A673 (cell line): Measurements from ENCODE around the gene COBL. TPM values are rescaled to one million over a fixed set of nuclear protein-coding genes. Genes with fewer than 3 reads are reported as not detected.

Experiments
- BruUV-seq: library from RNA; stranded (reverse); fragments of 400-500 nt; replicated peaks from 2 replicates; lab custom pipeline; 2021; lab: Mats Ljungman, UMichigan
- CTCF ChIA-PET: fragments of 300-600 bp; sonication (Branson Sonifier 250); formaldehyde crosslinking; loops from one replicate; lab custom pipeline; 2022; ENCODE audit warnings: antibody characterized with exemption; lab: Charles Lee
- POLR2A ChIA-PET: fragments of 300-600 bp; sonication (Branson Sonifier 250); formaldehyde crosslinking; loops from one replicate; lab custom pipeline; 2022; ENCODE audit warnings: antibody characterized with exemption; ENCODE audit not compliant: low non-redundant PET; lab: Charles Lee
- DNase-seq: peaks from one replicate; pipeline ENCODE4 v3.0.0-alpha.2; 2015; ENCODE audit warnings: low spot score
- H3K27ac ChIP-seq: fragments of 200-600 bp; sonication (generic); 2 replicates; pipeline ENCODE4 v1.5.1; 2016; ENCODE audit warnings: mixed run types, low read depth, mild to moderate bottlenecking, mixed read lengths, antibody characterized with exemption, low read length; ENCODE audit not compliant: poor library complexity, severe bottlenecking
- H3K27me3 ChIP-seq: fragments of 200-600 bp; sonication (generic); replicated peaks from 2 replicates; pipeline ENCODE4 v1.6.1; 2017; ENCODE audit warnings: mixed run types, low read depth, mild to moderate bottlenecking, mixed read lengths, antibody characterized with exemption, low read length; ENCODE audit not compliant: insufficient read depth, poor library complexity
- H3K36me3 ChIP-seq: fragments of 200-600 bp; sonication (generic); 2 replicates; pipeline ENCODE4 v1.6.1; 2016; ENCODE audit warnings: mixed run types, mild to moderate bottlenecking, mixed read lengths, antibody characterized with exemption, low read length; ENCODE audit not compliant: insufficient read depth, poor library complexity, severe bottlenecking
- H3K4me1 ChIP-seq: fragments of 200-600 bp; sonication (generic); 2 replicates; pipeline ENCODE4 v1.6.1; 2017; ENCODE audit warnings: mixed run types, mild to moderate bottlenecking, mixed read lengths, antibody characterized with exemption, low read length; ENCODE audit not compliant: insufficient read depth, poor library complexity, severe bottlenecking
- H3K4me3 ChIP-seq: fragments of 200-600 bp; sonication (generic); 2 replicates; pipeline ENCODE4 v1.5.1; 2016; ENCODE audit warnings: low read depth, mixed run types, mild to moderate bottlenecking, mixed read lengths, low read length; ENCODE audit not compliant: poor library complexity, severe bottlenecking
- H3K9me3 ChIP-seq: fragments of 200-600 bp; sonication (generic); 2 replicates; pipeline ENCODE4 v1.6.1; 2016; ENCODE audit warnings: mixed run types, low read depth, mild to moderate bottlenecking, mixed read lengths, antibody characterized with exemption, low read length; ENCODE audit not compliant: poor library complexity, severe bottlenecking
- CTCF ChIP-seq: fragments of 300-800, 200-600 bp; sonication (generic); conservative IDR thresholded peaks from 2 replicates; pipeline ENCODE4 v1.5.1; 2017; ENCODE audit warnings: low read depth, mild to moderate bottlenecking, antibody characterized with exemption, low read length, moderate library complexity, mixed read lengths
- EZH2 ChIP-seq: fragments of 200-600 bp; sonication (generic); IDR thresholded peaks from 2 replicates; pipeline ENCODE4 v1.6.1; 2017; ENCODE audit warnings: borderline replicate concordance, low read depth, mild to moderate bottlenecking, mixed read lengths, antibody characterized with exemption, low read length; ENCODE audit not compliant: poor library complexity, severe bottlenecking
- intact Hi-C: fragments of 100-400 bp; cut with micrococcal nuclease; formaldehyde crosslinking; loops from one replicate; pipeline ENCODE4 v1.10.0; 2022; ENCODE audit not compliant: unreplicated experiment
- total RNA-seq: library from RNA; stranded (reverse); gene quantifications from 2 replicates; pipeline ENCODE4 v1.2.3, GENCODE V29; 2021

COBL gene
- total RNA-seq, 1 experiment from 2014 or later = not detected

DNA sequence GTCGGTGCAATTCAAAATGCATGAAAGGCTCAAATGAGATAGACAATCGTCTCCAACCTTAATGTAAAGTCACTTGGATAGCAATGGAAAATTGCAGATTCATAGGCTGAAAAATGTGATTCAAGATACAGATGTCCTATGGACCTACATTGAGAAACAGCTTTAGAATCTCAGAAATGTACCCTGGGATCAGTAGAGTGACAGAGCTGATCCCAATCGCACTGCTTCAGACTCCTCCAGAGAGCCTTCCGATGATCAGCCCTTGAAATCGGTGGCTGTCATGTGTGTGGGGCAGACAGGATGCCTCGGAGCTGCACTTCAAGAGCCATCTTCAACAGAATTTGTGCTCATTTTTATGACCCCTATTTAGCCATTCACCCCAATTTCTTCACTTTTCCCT, 293.8 kb downstream of the COBL start:
- Histone ChIP-seq H3K4me3 (no peak overlapping the region), H3K4me1 (no peaks in the 10 kb centered on the region), H3K27ac (no peak overlapping the region), H3K9me3 (peaks cover 15% of the 10 kb centered on the region), H3K27me3 (no peaks in the 10 kb centered on the region), H3K36me3 (no peaks in the 10 kb centered on the region)
- TF ChIP-seq CTCF = no peak
- TF ChIP-seq EZH2 = no peak
- intact Hi-C loops = no loop called here
- ChIA-PET POLR2A (no interaction called here), CTCF (no interaction called here)
- no peak for DNase-seq
- no TSS peak for BruUV-seq

- no TSS peak for BruUV-seq
- POLR2A ChIA-PET = no interaction called here
- CTCF ChIA-PET = no interaction called here
- Histone ChIP-seq H3K4me1 (no peaks in the 10 kb centered on the region), H3K27ac (no peak overlapping the region), H3K4me3 (no peak overlapping the region), H3K27me3 (no peaks in the 10 kb centered on the region), H3K9me3 (peaks cover 20% of the 10 kb centered on the region), H3K36me3 (no peaks in the 10 kb centered on the region)
- no peak for DNase-seq
- intact Hi-C loops = no loop called here
- TF ChIP-seq CTCF (no peak), EZH2 (no peak)
These were observed 294.6 kb downstream of the COBL start for GRCh38 chr7:51021906-51022570.

DNA sequence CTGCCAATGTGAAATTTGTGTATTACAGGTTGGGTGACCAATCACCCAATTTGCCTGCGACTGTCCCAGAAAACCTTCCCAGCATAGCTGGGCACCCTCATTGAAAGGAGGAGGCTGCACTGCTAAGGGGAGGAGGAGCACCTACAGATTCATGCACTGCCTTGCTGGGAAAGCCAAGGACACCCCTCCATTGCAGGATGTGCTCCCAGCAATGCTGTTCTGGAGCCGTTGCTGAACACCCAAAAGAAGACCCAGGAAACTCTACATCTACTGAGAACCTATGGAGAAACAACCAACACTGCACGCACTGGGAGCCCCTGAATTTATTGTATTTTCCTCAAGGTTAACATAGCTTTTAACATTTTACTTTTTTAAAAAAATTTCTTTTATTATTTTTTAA, 295.7 kb downstream of the COBL start:
- H3K9me3 ChIP-seq = peaks cover 26% of the 10 kb centered on the region
- no peaks in the 10 kb centered on the region for H3K4me1 ChIP-seq
- POLR2A ChIA-PET = no interaction called here
- intact Hi-C loops = no loop called here
- TF ChIP-seq CTCF (no peak), EZH2 (no peak)
- H3K36me3 ChIP-seq = no peaks in the 10 kb centered on the region
- no peaks in the 10 kb centered on the region for H3K27me3 ChIP-seq
- no peak for DNase-seq
- BruUV-seq = no TSS peak
- H3K4me3 ChIP-seq = no peak overlapping the region
- CTCF ChIA-PET = no interaction called here
- no peak overlapping the region for H3K27ac ChIP-seq
